ENCODE results near the gene SYNGAP1. TPM values are rescaled to one million over a fixed set of nuclear protein-coding genes. Genes with fewer than 3 reads are reported as not detected.

Gene SYNGAP1
- total and polyA plus RNA-seq, 2 of the 8 experiments (the other 6 are each of a cell fraction or from before 2014, with no cell fraction given), result 31.0 to 101 TPM

DNA sequence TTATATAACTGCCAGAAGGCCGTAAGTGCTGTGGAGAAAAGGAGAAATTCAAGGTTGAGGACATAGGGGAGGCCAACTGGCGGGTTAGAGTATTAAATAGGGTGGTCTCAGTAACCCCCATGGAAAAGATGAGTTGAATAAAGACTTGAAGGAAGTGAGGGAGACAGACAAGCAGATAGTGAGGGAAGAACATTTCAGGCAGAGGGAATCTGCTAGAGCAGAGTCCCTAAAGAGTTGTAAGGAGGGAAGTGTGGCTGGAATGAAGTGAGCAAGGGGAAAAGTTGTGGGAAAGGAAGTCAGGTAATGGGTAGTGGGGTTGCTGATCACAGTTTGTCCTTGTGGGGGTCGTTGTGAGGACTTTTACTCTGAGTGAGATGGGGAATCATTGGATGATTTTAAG is 26.9 kb upstream of the SYNGAP1 start:
- Histone ChIP-seq H2BK5ac (ENCODE audit: low read depth, low read length) (no peak overlapping the region), H2BK15ac (ENCODE audit: low read length) (no peak overlapping the region), H3K27me3 (replicated peaks in 1 of 4; ENCODE audit: control insufficient read depth in 3 of 4, extremely low read depth in 1 of 4, insufficient read depth in 3 of 4, low read length in 3 of 4) (no peaks in the 10 kb centered on the region), H3K4me3 (ENCODE audit: extremely low read depth in 1 of 4, insufficient read depth in 2 of 4, low read depth in 3 of 4, low read length in 4 of 4) (peak overlapping the region; percentile 81 to 82 (median 82); a peak in 6 of 8 replicates), H3K4ac (replicated peaks; ENCODE audit: insufficient read length, low read depth, low read length) (no peak overlapping the region), H3K9me3 (ENCODE audit: insufficient read depth in 2 of 2, low read depth in 1 of 2, low read length in 1 of 2) (no peaks in the 10 kb centered on the region), H3K23ac (ENCODE audit: insufficient read length) (no peak overlapping the region), H3K56ac (replicated peaks; ENCODE audit: insufficient read length, low read depth, low read length) (no peak overlapping the region), H2BK20ac (ENCODE audit: low read length) (no peak overlapping the region), H3K36me3 (ENCODE audit: control insufficient read depth in 2 of 4, insufficient read depth in 4 of 4, low read length in 3 of 4) (peaks cover under 1 to 5% (median 4%) of the 10 kb centered on the region in 4 experiments; a peak in 6 of 8 replicates), H3K9ac (replicated peaks in 1 of 4; ENCODE audit: extremely low read depth in 1 of 4, low read depth in 3 of 4, low read length in 3 of 4) (0 out of 7 replicates have a peak overlapping the region, but pooled peaks of 1 of the 4 experiments have one; percentile 49), H3K18ac (ENCODE audit: extremely low read depth, low read length) (no peak overlapping the region), H2AFZ (ENCODE audit: low read length) (no peak overlapping the region), H3K79me1 (ENCODE audit: low read depth, low read length) (peaks cover 3% of the 10 kb centered on the region), H2AK5ac (ENCODE audit: low read depth, low read length) (no peak overlapping the region), H4K91ac (replicated peaks; ENCODE audit: insufficient read length, low read length) (no peak overlapping the region), H2BK12ac (ENCODE audit: low read depth, low read length) (no peak overlapping the region), H3K79me2 (ENCODE audit: control insufficient read depth in 1 of 2, insufficient read depth in 2 of 2, low read length in 2 of 2) (peaks cover 37 to 55% of the 10 kb centered on the region in 2 experiments), H3K23me2 (ENCODE audit: low read depth, low read length) (peaks cover 6% of the 10 kb centered on the region; the same call in 1 of the 2 replicates), H4K20me1 (replicated peaks in 1 of 2; ENCODE audit: control insufficient read depth in 1 of 2, insufficient read depth in 2 of 2, low read length in 2 of 2) (peaks cover 2 to 10% of the 10 kb centered on the region in 2 experiments), H3K4me2 (ENCODE audit: insufficient read depth in 1 of 2, low read depth in 2 of 2, low read length in 2 of 2) (peak overlapping the region; percentile 83 to 95), H2BK120ac (replicated peaks; ENCODE audit: low read depth, low read length) (no peak overlapping the region), H4K8ac (ENCODE audit: extremely low read depth, insufficient read depth, low read length) (no peak overlapping the region), H3K4me1 (replicated peaks in 1 of 4; ENCODE audit: control insufficient read depth in 3 of 4, insufficient read depth in 4 of 4, low read length in 3 of 4) (peaks cover 0 to 6% (median 3%) of the 10 kb centered on the region in 4 experiments; a peak in 4 of 7 replicates), H4K5ac (ENCODE audit: insufficient read length, low read depth, low read length) (no peak overlapping the region), H3K14ac (ENCODE audit: insufficient read length) (no peak overlapping the region), H3K27ac (ENCODE audit: low read depth, low read length) (no peak overlapping the region)
- DNase-seq (ENCODE audit: low read depth in 1 of 2, low spot score in 2 of 2) (no peak), FAIRE-seq (no peak)
- WGBS, 2 experiments (ENCODE audit: extremely low coverage in 1 of 2, insufficient coverage in 1 of 2, insufficient read length in 1 of 2, insufficient replicate concordance in 2 of 2, low coverage in 1 of 2, low lambda C conversion rate in 2 of 2, missing lambda C conversion rate in 1 of 2), result 78% methylated on average over 3 of the region's 3 CpGs; no CpG with 5 or more reads in 1 of the 2 experiments
- TF ChIP-seq CHD1 (IDR thresholded peaks at IDR 0.05; ENCODE audit: low read depth, low read length) (no peak), ZNF274 (IDR thresholded peaks at IDR 0.05; ENCODE audit: borderline replicate concordance, extremely low read depth, low read length) (no peak), KDM4A (IDR thresholded peaks at IDR 0.05; ENCODE audit: low read depth, low read length, severe bottlenecking) (no peak), KDM5A (IDR thresholded peaks at IDR 0.05; ENCODE audit: low read length) (no peak), GTF2F1 (IDR thresholded peaks at IDR 0.05; ENCODE audit: borderline replicate concordance, low read depth, low read length) (no peak)
- POLR2A ChIA-PET (ENCODE audit: partially characterized antibody), result interaction anchor here (1.0 to 1.4 kb wide), 7 partner anchors 11 to 81 kb away, joined by 3 to 5 read pairs (median 4); partner anchors contain the start of gene CUTA
- CTCF ChIA-PET (ENCODE audit: partially characterized antibody), result no interaction called here
